Mesenchymal stem cell (in vitro differentiated cells and primary cell): Measurements from ENCODE around the gene ERFE.
"Not testable (repeated sequence)": the region's sequence is repeated elsewhere in the genome, so short reads cannot be mapped to it uniquely, and the experiment has no call there.

Source experiments
- DNase-seq: peaks from one replicate; pipeline ENCODE4 v3.0.0-alpha.2; 2013
- H2AFZ ChIP-seq: one replicate; pipeline ENCODE4 v1.6.1; 2013; ENCODE audit warnings: low read depth, mild to moderate bottlenecking, control low read depth, inconsistent platforms, low read length, moderate library complexity
- H2AK5ac ChIP-seq: 2 replicates; pipeline ENCODE4 v1.6.1; 2013; ENCODE audit warnings: low read length, moderate library complexity, mild to moderate bottlenecking, inconsistent platforms; ENCODE audit not compliant: severe bottlenecking
- H2BK120ac ChIP-seq: one replicate; pipeline ENCODE4 v1.6.1; 2013; ENCODE audit warnings: low read depth, mild to moderate bottlenecking, inconsistent platforms, low read length, moderate library complexity
- H2BK12ac ChIP-seq, 2 experiments: one replicate each; pipeline ENCODE4 v1.6.1; 2013; ENCODE audit warnings: inconsistent platforms in 2 of 2, low read length in 2 of 2, mild to moderate bottlenecking in 2 of 2, moderate library complexity in 2 of 2, control low read depth in 1 of 2
- H2BK15ac ChIP-seq: one replicate; pipeline ENCODE4 v1.6.1; 2013; ENCODE audit warnings: mild to moderate bottlenecking, low read depth, inconsistent platforms; ENCODE audit not compliant: poor library complexity, severe bottlenecking
- H2BK5ac ChIP-seq: 2 replicates; pipeline ENCODE4 v1.6.1; 2013; ENCODE audit warnings: low read depth, mild to moderate bottlenecking, low read length, control low read depth, inconsistent platforms; ENCODE audit not compliant: poor library complexity, severe bottlenecking
- H3K14ac ChIP-seq, 2 experiments: one replicate each; pipeline ENCODE4 v1.6.1; 2013; ENCODE audit warnings: inconsistent platforms in 2 of 2, low read length in 2 of 2, control low read depth in 1 of 2, mild to moderate bottlenecking in 1 of 2, moderate library complexity in 1 of 2
- H3K18ac ChIP-seq, 2 experiments: one replicate each; pipeline ENCODE4 v1.6.1; 2013; ENCODE audit warnings: inconsistent platforms in 2 of 2, low read length in 2 of 2, control low read depth in 1 of 2, low read depth in 1 of 2, mild to moderate bottlenecking in 1 of 2
- H3K23ac ChIP-seq, 2 experiments: one replicate each; pipeline ENCODE4 v1.6.1; 2013; ENCODE audit warnings: inconsistent platforms in 2 of 2, low read length in 2 of 2, mild to moderate bottlenecking in 2 of 2, moderate library complexity in 2 of 2, control low read depth in 1 of 2
- H3K27ac ChIP-seq: 2 replicates; pipeline ENCODE4 v1.5.1; 2013; ENCODE audit warnings: mild to moderate bottlenecking, moderate library complexity, low read length, control low read depth, inconsistent platforms; ENCODE audit not compliant: poor library complexity, severe bottlenecking
- H3K27me3 ChIP-seq, 2 experiments: 2 replicates each; pipeline versions ENCODE4 v1.6.1 to v1.7.0; 2013; ENCODE audit warnings: low read length in 2 of 2, mild to moderate bottlenecking in 2 of 2, moderate library complexity in 2 of 2, control low read depth in 1 of 2, inconsistent platforms in 1 of 2; ENCODE audit not compliant: control insufficient read depth in 1 of 2, insufficient read depth in 1 of 2
- H3K36me3 ChIP-seq, 2 experiments: 2 replicates each; pipeline versions ENCODE4 v1.6.1 to v1.7.0; 2013; ENCODE audit warnings: low read length in 2 of 2, control low read depth in 1 of 2, inconsistent platforms in 1 of 2, low read depth in 1 of 2, mild to moderate bottlenecking in 1 of 2; ENCODE audit not compliant: insufficient read depth in 2 of 2, control insufficient read depth in 1 of 2
- H3K4ac ChIP-seq, 2 experiments: one replicate each; pipeline ENCODE4 v1.6.1; 2013; ENCODE audit warnings: inconsistent platforms in 2 of 2, low read length in 2 of 2, mild to moderate bottlenecking in 2 of 2, moderate library complexity in 2 of 2, control low read depth in 1 of 2, low read depth in 1 of 2
- H3K4me1 ChIP-seq: 2 replicates; pipeline ENCODE4 v1.6.1; 2013; ENCODE audit warnings: low read depth, low read length, control low read depth; ENCODE audit not compliant: control insufficient read depth, insufficient read depth
- H3K4me2 ChIP-seq: 2 replicates; pipeline ENCODE4 v1.6.1; 2013; ENCODE audit warnings: low read length, mild to moderate bottlenecking, inconsistent platforms; ENCODE audit not compliant: poor library complexity, severe bottlenecking
- H3K4me3 ChIP-seq, 2 experiments: 2 replicates each; pipeline versions ENCODE4 v1.5.1 to v1.7.0; 2013; ENCODE audit warnings: low read length in 2 of 2, mild to moderate bottlenecking in 2 of 2, control low read depth in 1 of 2, low read depth in 1 of 2; ENCODE audit not compliant: insufficient read depth in 1 of 2
- H3K79me1 ChIP-seq: replicated peaks from 2 replicates; pipeline ENCODE4 v1.6.1; 2013; ENCODE audit warnings: mild to moderate bottlenecking, control low read depth, low read length, inconsistent platforms; ENCODE audit not compliant: poor library complexity, severe bottlenecking
- H3K9ac ChIP-seq: 2 replicates; pipeline ENCODE4 v1.7.0; 2013; ENCODE audit warnings: mild to moderate bottlenecking, low read length, moderate library complexity
- H3K9me3 ChIP-seq: 2 replicates; pipeline ENCODE4 v1.7.0; 2013; ENCODE audit warnings: mild to moderate bottlenecking, low read length; ENCODE audit not compliant: control insufficient read depth
- H4K8ac ChIP-seq: one replicate; pipeline ENCODE4 v1.6.1; 2013; ENCODE audit warnings: inconsistent platforms, mild to moderate bottlenecking, low read length, moderate library complexity
- H4K91ac ChIP-seq: one replicate; pipeline ENCODE4 v1.6.1; 2013; ENCODE audit warnings: mild to moderate bottlenecking, low read length, inconsistent platforms
- WGBS: methylation state at CpG from one replicate; pipeline ENCODE4 v1.1.7; 2013; ENCODE audit warnings: mixed read lengths; 5-methylcytosine and 5-hydroxymethylcytosine counted together

The ERFE gene

GRCh38 chr2:238115709-238116108 is 43.1 kb upstream of the ERFE start:
- not testable (repeated sequence) for H2AFZ ChIP-seq, H3K4me1 ChIP-seq, H2AK5ac ChIP-seq, H2BK120ac ChIP-seq, H3K4ac ChIP-seq, H3K23ac ChIP-seq, H3K4me3 ChIP-seq, H4K91ac ChIP-seq, H2BK15ac ChIP-seq, H3K79me1 ChIP-seq, H3K27ac ChIP-seq, H3K14ac ChIP-seq, H2BK12ac ChIP-seq, H2BK5ac ChIP-seq, H4K8ac ChIP-seq, H3K9ac ChIP-seq, H3K4me2 ChIP-seq, DNase-seq, H3K36me3 ChIP-seq, H3K18ac ChIP-seq
- Histone ChIP-seq H3K27me3 (peaks cover 39 to 42% of the 10 kb centered on the region in 2 experiments), H3K9me3 (peaks cover 38% of the 10 kb centered on the region)
- 94% methylated on average over 12 of the region's 12 CpGs for WGBS

- WGBS = 94% methylated on average over 21 of the region's 21 CpGs
- no peak overlapping the region for H3K9ac ChIP-seq
- no peak overlapping the region for H2BK5ac ChIP-seq
- no peak for DNase-seq
- no peak overlapping the region for H3K27ac ChIP-seq
- H2AFZ ChIP-seq = no peak overlapping the region
- H4K91ac ChIP-seq = no peak overlapping the region
- no peak overlapping the region for H2BK15ac ChIP-seq
- no peak overlapping the region for H3K18ac ChIP-seq
- H3K4ac ChIP-seq = no peak overlapping the region
- peaks cover 15% of the 10 kb centered on the region for H3K4me1 ChIP-seq
- no peak overlapping the region for H2BK12ac ChIP-seq
- no peak overlapping the region for H4K8ac ChIP-seq
- no peaks in the 10 kb centered on the region for H3K79me1 ChIP-seq
- H3K14ac ChIP-seq = peak overlapping the region in 1 of 2 experiments; percentile 21
- H3K4me3 ChIP-seq = no peak overlapping the region
- H3K27me3 ChIP-seq = peaks cover 46 to 49% of the 10 kb centered on the region in 2 experiments
- no peak overlapping the region for H2BK120ac ChIP-seq
- peaks cover 33% of the 10 kb centered on the region for H3K9me3 ChIP-seq
- H3K4me2 ChIP-seq = no peak overlapping the region
- no peak overlapping the region for H2AK5ac ChIP-seq
- H3K36me3 ChIP-seq = peaks cover 0 to 5% of the 10 kb centered on the region in 2 experiments
- no peak overlapping the region for H3K23ac ChIP-seq
These were observed 42.2 kb upstream of the ERFE start for GRCh38 chr2:238116298-238117198.

DNA sequence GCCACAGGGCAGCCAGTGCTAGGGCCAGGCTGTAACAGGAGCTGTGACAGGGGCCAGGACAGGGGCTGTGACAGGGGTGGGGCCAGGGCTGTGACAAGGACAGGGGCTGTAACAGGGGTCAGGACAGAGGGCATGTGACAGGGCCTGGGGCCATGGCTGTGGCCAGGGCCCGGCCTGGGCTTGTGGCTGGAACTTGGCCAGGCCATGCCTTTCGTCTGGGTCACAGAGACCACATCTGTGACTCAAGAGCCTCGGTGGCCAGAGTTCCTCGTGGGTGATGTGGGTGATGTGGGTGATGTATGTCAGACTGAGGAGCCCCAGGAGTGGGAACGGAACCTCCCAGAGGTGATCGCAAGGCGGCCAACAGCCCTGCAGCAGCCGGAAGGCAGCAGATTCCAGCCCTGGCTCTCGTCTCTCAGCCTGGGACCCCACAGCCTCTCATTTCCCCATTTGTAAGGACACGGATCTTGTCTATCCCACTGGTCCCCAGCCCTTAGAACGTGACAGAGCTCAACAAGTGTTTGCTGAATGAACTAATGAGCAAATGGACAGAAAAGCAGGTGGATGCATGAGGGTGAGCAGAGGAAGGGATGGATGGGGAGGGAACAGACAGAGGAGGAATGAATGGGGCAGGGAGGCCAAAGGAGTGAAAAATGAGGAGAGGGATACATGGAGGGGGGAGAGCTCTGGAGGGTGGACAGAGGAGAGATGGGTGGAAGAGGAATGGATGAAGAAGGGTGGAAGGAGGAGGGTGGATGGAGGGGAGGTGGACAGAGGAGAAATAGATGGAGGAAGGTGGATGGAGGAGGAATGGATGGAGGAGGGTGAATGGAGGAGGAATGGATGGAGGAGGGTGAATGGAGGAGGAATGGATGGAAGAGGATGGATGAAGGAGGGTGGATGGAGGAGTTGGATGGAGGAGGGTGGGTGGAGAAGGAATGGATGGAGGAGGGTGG is 41.3 kb upstream of the ERFE start:
- H4K8ac ChIP-seq = no peak overlapping the region
- H2BK15ac ChIP-seq = no peak overlapping the region
- peaks cover 51 to 57% of the 10 kb centered on the region in 2 experiments for H3K27me3 ChIP-seq
- no peaks in the 10 kb centered on the region for H3K79me1 ChIP-seq
- no peak overlapping the region for H3K18ac ChIP-seq
- no peak overlapping the region for H3K27ac ChIP-seq
- H2BK12ac ChIP-seq = no peak overlapping the region
- no peak overlapping the region for H3K4ac ChIP-seq
- peak overlapping the region in 1 of 2 experiments; percentile 21 for H3K14ac ChIP-seq
- H3K4me2 ChIP-seq = no peak overlapping the region
- 71% methylated on average over 10 of the region's 11 CpGs for WGBS
- no peak overlapping the region for H4K91ac ChIP-seq
- H3K23ac ChIP-seq = no peak overlapping the region
- no peak overlapping the region for H3K9ac ChIP-seq
- H2AK5ac ChIP-seq = no peak overlapping the region
- peak; percentile 31 for DNase-seq
- no peak overlapping the region for H3K4me3 ChIP-seq
- no peak overlapping the region for H2BK120ac ChIP-seq
- no peak overlapping the region for H2AFZ ChIP-seq
- peaks cover 15% of the 10 kb centered on the region for H3K4me1 ChIP-seq
- H3K36me3 ChIP-seq = peaks cover 0 to 5% of the 10 kb centered on the region in 2 experiments
- H3K9me3 ChIP-seq = peaks cover 24% of the 10 kb centered on the region
- H2BK5ac ChIP-seq = no peak overlapping the region
